CD4-positive, alpha-beta T cell (primary cell): ENCODE results near the gene PKD1L1. TPM values are rescaled to one million over a fixed set of nuclear protein-coding genes. Genes with fewer than 3 reads are reported as not detected.

Experiments
- ATAC-seq: fragments of 200-7000 bp; cut with Tn5 transposase; one replicate; pipeline ENCODE4 v1.10.0; 2022; ENCODE audit warnings: mild to moderate bottlenecking; ENCODE audit not compliant: poor library complexity
- CTCF ChIA-PET: fragments of 350-600 bp; sonication (Branson Sonifier 250); formaldehyde crosslinking; loops from one replicate; lab custom pipeline; 2021; ENCODE audit warnings: antibody characterized with exemption, inconsistent platforms; lab: Charles Lee
- POLR2A ChIA-PET: fragments of 350-600 bp; sonication (Branson Sonifier 250); formaldehyde crosslinking; loops from one replicate; lab custom pipeline; 2021; ENCODE audit warnings: antibody characterized with exemption, inconsistent platforms; lab: Charles Lee
- DNase-seq, 14 experiments: peaks; one replicate each; pipeline ENCODE4 v3.0.0-alpha.2; 2013 to 2020; ENCODE audit warnings: mixed read lengths in 2 of 14
- H3K27ac ChIP-seq, 2 donors: one replicate each; pipeline versions ENCODE4 v1.5.1 to v1.7.0; 2013; ENCODE audit warnings: low read length in 2 of 2, low read depth in 1 of 2, mild to moderate bottlenecking in 1 of 2
- H3K27me3 ChIP-seq, 2 experiments: 1 replicate in 1 of 2; 2 replicates in 1 of 2; pipeline versions ENCODE4 v1.6.1 to v1.7.0; 2013; ENCODE audit warnings: low read length in 2 of 2, control low read depth in 1 of 2, mild to moderate bottlenecking in 1 of 2, moderate library complexity in 1 of 2; ENCODE audit not compliant: insufficient read depth in 2 of 2, control insufficient read depth in 1 of 2
- H3K36me3 ChIP-seq: one replicate; pipeline ENCODE4 v1.6.1; 2013; ENCODE audit warnings: low read length, control low read depth; ENCODE audit not compliant: insufficient read depth
- H3K4me1 ChIP-seq: one replicate; pipeline ENCODE4 v1.6.1; 2013; ENCODE audit warnings: low read length, control low read depth; ENCODE audit not compliant: insufficient read depth
- H3K4me3 ChIP-seq: one replicate; pipeline ENCODE4 v1.5.1; 2013; ENCODE audit warnings: mild to moderate bottlenecking, low read length, moderate library complexity
- H3K9me3 ChIP-seq, 2 experiments: 1 replicate in 1 of 2; 2 replicates in 1 of 2; pipeline versions ENCODE4 v1.6.1 to v1.7.0; 2013; ENCODE audit warnings: low read length in 2 of 2, mild to moderate bottlenecking in 2 of 2, control low read depth in 1 of 2, moderate library complexity in 1 of 2; ENCODE audit not compliant: control insufficient read depth in 1 of 2, insufficient read depth in 1 of 2
- H3K27ac Mint-ChIP-seq: one replicate; pipeline ENCODE4 v1.8.0; 2020; ENCODE audit warnings: mixed read lengths
- H3K27me3 Mint-ChIP-seq: one replicate; pipeline ENCODE4 v1.8.0; 2021; ENCODE audit warnings: mixed read lengths
- H3K36me3 Mint-ChIP-seq: one replicate; pipeline ENCODE4 v1.8.0; 2021; ENCODE audit warnings: low read depth, mixed read lengths
- H3K4me1 Mint-ChIP-seq: one replicate; pipeline ENCODE4 v1.8.0; 2021; ENCODE audit warnings: low read depth, mixed read lengths
- H3K4me3 Mint-ChIP-seq: one replicate; pipeline ENCODE4 v1.8.0; 2020; ENCODE audit warnings: mild to moderate bottlenecking, mixed read lengths
- H3K9me3 Mint-ChIP-seq: one replicate; pipeline ENCODE4 v1.8.0; 2020; ENCODE audit warnings: mixed read lengths
- intact Hi-C, 2 experiments: fragments of 100-400 bp; cut with DNase I in 1 of 2; cut with micrococcal nuclease in 1 of 2; formaldehyde crosslinking; loops; one replicate each; pipeline versions ENCODE4 v1.15.1 to v1.9.0; 2023 to 2025; cut with DNase I, micrococcal nuclease
- total RNA-seq, 174 experiments: library from RNA in 2 of 174; stranded (reverse) in 2 of 174; gene quantifications; one replicate each; pipeline ENCODE4 v1.2.3 and lab custom pipeline; 2021 to 2026
- TF ChIP-seq, protein P1 (sequence below): fragments of 200-600 bp; IDR thresholded peaks from one replicate; pipeline ENCODE4 v1.8.0; 2022; ENCODE audit warnings: antibody characterized with exemption, mild to moderate bottlenecking

Gene PKD1L1
- total RNA-seq, 2 experiments from 2014 or later: 0.20 to 0.25 TPM

GRCh38 chr7:47905076-47905920, 43.0 kb downstream of the PKD1L1 start:
- H3K27ac ChIP-seq: no peak overlapping the region
- no peak overlapping the region for H3K4me3 Mint-ChIP-seq
- CTCF ChIA-PET: no interaction called here
- TF ChIP-seq, protein P1, sequence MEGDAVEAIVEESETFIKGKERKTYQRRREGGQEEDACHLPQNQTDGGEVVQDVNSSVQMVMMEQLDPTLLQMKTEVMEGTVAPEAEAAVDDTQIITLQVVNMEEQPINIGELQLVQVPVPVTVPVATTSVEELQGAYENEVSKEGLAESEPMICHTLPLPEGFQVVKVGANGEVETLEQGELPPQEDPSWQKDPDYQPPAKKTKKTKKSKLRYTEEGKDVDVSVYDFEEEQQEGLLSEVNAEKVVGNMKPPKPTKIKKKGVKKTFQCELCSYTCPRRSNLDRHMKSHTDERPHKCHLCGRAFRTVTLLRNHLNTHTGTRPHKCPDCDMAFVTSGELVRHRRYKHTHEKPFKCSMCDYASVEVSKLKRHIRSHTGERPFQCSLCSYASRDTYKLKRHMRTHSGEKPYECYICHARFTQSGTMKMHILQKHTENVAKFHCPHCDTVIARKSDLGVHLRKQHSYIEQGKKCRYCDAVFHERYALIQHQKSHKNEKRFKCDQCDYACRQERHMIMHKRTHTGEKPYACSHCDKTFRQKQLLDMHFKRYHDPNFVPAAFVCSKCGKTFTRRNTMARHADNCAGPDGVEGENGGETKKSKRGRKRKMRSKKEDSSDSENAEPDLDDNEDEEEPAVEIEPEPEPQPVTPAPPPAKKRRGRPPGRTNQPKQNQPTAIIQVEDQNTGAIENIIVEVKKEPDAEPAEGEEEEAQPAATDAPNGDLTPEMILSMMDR: no peak
- H3K27me3 Mint-ChIP-seq: no peaks in the 10 kb centered on the region
- H3K36me3 ChIP-seq: no peaks in the 10 kb centered on the region
- no peaks in the 10 kb centered on the region for H3K9me3 ChIP-seq
- no peaks in the 10 kb centered on the region for H3K4me1 ChIP-seq
- POLR2A ChIA-PET: no interaction called here
- H3K36me3 Mint-ChIP-seq: no peaks in the 10 kb centered on the region
- H3K27me3 ChIP-seq: no peaks in the 10 kb centered on the region
- DNase-seq (no peak), ATAC-seq (no peak)
- intact Hi-C loops: no loop called here
- no peak overlapping the region for H3K4me3 ChIP-seq
- H3K27ac Mint-ChIP-seq: no peak overlapping the region
- no peaks in the 10 kb centered on the region for H3K4me1 Mint-ChIP-seq
- no peaks in the 10 kb centered on the region for H3K9me3 Mint-ChIP-seq

DNA sequence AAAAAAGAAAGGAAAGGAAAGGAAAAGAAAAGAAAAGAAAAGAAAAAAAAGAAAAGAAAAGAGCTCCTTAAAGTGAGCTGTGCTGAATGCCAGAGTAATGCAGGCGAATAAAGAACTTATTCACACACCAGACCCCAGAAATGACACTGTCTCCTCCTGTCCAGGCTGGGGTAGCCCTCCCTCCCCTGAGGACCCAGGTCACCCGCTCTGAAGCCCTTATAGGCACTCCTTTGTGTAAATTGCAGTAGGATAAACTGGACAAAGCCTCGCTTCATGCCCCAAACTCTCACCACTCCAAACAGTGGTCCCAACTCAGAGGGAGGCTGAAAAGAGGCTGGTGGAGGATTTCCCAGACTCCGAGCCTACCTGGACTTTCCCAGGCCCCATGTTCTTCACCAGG, 46.3 kb downstream of the PKD1L1 start:
- Mint-ChIP-seq H3K9me3 (no peaks in the 10 kb centered on the region), H3K27me3 (no peaks in the 10 kb centered on the region), H3K36me3 (no peaks in the 10 kb centered on the region), H3K4me3 (no peak overlapping the region), H3K27ac (no peak overlapping the region), H3K4me1 (no peaks in the 10 kb centered on the region)
- Histone ChIP-seq H3K27me3 (no peaks in the 10 kb centered on the region), H3K4me3 (no peak overlapping the region), H3K9me3 (no peaks in the 10 kb centered on the region), H3K36me3 (no peaks in the 10 kb centered on the region), H3K4me1 (no peaks in the 10 kb centered on the region), H3K27ac (no peak overlapping the region)
- intact Hi-C loops: no loop called here
- ChIA-PET CTCF (no interaction called here), POLR2A (no interaction called here)
- no peak for ATAC-seq
- DNase-seq: no peak
- TF ChIP-seq, protein P1: no peak

DNA sequence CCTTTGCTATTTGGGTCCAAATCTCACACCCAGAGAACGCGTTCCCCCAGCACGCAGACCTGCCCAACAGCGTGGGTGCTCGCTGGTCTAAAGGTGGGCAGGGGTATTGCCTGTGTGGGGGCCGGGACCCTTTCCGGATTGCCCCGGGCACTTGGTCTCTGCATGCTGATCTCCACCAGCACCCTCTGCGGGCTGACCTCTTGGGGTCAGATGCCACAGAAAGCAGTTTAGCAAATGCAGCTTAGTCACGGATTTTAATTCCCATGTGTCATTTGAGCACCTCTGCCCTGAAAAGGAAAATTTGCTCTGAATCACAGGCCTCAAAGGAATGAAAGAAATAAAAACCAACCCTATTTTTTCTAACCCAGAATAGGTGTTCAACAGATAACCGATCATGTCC, 46.7 kb downstream of the PKD1L1 start:
- TF ChIP-seq, protein P1: no peak
- ATAC-seq (no peak), DNase-seq (no peak)
- H3K4me3 ChIP-seq: no peak overlapping the region
- H3K27ac ChIP-seq: no peak overlapping the region
- no peaks in the 10 kb centered on the region for H3K27me3 ChIP-seq
- CTCF ChIA-PET: no interaction called here
- Mint-ChIP-seq H3K4me3 (no peak overlapping the region), H3K27me3 (no peaks in the 10 kb centered on the region), H3K9me3 (no peaks in the 10 kb centered on the region), H3K4me1 (no peaks in the 10 kb centered on the region), H3K27ac (no peak overlapping the region), H3K36me3 (no peaks in the 10 kb centered on the region)
- intact Hi-C loops: no loop called here
- no peaks in the 10 kb centered on the region for H3K4me1 ChIP-seq
- H3K36me3 ChIP-seq: no peaks in the 10 kb centered on the region
- POLR2A ChIA-PET: no interaction called here
- no peaks in the 10 kb centered on the region for H3K9me3 ChIP-seq
